Choroid plexus epithelial cell (primary cell): ENCODE measurements around the gene KRTAP10-1.

Source experiments
- DNase-seq: peaks from one replicate; pipeline ENCODE4 v3.0.0-alpha.2; 2010; ENCODE audit warnings: low read depth
- H3K4me3 ChIP-seq: 2 replicates; pipeline ENCODE4 v1.5.1; 2011; ENCODE audit warnings: low read depth, mild to moderate bottlenecking, control low read depth, low read length, moderate library complexity
- TF ChIP-seq, protein P1 (sequence below): conservative IDR thresholded peaks from 2 replicates; pipeline ENCODE4 v1.5.1; 2011; ENCODE audit warnings: low read depth, mild to moderate bottlenecking, control low read depth, inconsistent platforms, low read length, moderate library complexity

KRTAP10-1 gene

DNA sequence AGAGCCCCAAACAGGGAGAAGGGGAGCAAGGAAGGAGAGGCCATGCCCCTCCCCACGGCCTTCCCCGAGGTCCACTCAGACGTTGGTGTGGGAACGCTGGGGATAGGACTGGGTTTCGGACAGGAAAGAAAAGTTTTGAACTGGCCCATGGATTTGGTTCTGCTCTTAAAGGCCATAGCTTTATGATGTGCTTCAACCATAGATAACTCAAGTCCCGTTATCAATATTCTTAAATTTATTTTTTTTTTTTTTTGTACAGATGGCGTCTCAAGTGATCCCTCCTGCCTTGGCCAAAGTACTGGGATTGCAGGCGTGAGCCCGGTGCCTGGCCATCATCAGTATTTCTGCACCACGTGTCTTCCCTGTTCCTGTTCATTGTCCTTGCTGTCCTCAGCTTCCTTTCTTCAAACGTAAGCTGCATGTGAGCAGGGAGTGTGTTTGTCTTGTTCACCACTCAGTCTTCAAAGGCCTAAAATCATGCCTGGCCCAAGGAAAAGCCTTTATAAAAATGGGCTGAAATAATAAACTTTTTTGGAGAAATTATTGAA lies 820 bp upstream of the KRTAP10-1 start:
- TF ChIP-seq, protein P1, sequence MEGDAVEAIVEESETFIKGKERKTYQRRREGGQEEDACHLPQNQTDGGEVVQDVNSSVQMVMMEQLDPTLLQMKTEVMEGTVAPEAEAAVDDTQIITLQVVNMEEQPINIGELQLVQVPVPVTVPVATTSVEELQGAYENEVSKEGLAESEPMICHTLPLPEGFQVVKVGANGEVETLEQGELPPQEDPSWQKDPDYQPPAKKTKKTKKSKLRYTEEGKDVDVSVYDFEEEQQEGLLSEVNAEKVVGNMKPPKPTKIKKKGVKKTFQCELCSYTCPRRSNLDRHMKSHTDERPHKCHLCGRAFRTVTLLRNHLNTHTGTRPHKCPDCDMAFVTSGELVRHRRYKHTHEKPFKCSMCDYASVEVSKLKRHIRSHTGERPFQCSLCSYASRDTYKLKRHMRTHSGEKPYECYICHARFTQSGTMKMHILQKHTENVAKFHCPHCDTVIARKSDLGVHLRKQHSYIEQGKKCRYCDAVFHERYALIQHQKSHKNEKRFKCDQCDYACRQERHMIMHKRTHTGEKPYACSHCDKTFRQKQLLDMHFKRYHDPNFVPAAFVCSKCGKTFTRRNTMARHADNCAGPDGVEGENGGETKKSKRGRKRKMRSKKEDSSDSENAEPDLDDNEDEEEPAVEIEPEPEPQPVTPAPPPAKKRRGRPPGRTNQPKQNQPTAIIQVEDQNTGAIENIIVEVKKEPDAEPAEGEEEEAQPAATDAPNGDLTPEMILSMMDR = no peak
- H3K4me3 ChIP-seq = no peak overlapping the region

DNA sequence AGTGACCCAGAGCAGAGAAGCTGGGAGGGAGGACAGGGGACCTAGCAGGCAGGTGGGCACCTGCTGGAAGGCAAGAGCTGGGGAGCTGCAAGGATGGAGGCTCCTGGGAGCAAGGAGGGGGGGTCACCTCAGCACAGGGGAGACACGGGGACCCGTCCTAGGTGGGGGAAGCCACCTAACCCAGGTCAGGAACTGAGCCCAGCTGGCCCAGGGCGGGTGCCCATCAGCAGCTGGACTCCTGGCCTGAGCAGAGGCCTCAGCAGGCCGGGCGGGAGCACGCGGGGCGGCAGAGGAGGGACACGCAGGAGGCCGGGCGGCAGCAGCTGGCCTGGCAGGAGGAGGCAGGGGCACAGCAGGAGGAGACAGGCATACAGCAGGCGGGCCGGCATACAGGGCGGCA lies 949 bp downstream of the KRTAP10-1 start:
- DNase-seq = no peak
- H3K4me3 ChIP-seq = no peak overlapping the region
- TF ChIP-seq, protein P1 = no peak

More for the DNA sequence above, 820 bp upstream of the KRTAP10-1 start:
- DNase-seq = no peak

DNA sequence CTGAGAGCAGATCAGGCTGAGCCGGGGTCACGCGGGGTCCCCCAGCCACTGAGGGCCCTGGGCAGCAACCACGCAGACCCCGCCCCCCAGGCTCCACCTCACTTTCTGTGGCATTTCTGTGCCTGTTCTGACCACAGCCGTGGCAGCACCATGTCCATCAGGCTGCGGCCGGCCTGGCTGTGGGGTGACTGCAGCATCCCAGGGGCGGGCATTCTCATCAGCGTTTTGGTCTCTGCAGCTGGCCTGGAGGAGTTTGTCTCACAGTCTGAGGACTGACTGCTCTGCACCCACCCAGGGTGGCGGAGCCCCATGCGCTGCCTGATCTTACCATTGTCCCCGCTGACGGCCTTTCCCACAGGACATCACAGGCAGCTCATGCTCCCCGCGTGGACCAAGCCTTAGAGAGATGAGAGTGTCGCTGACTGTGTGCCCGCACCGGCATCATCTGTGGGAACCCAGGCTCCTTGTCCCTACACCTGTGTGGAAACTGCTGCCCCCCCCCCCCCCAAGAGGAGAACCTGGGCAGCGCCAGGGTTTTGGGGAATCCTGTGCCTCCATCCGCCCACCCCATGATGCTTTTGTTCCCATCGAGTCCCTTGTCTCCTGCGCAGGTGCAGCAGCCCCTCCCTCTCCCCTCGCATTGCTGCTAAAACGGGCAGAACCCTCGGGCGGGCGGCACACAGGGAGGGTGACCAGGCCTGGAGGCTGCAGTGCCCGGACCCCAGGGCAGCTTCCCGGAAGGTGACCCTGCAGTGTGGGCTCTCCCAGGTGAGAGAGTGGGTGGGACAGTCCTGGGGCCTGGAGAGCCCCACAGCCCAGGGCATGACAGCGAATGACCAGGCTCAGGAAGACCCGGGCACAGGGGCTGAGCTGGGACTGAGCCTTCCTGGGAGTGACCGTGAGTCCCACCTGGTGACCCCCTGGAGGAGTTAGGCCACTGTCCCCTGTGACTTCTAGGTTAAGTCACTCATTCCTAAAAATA lies 1.8 kb downstream of the KRTAP10-1 start:
- TF ChIP-seq, protein P1 = no peak
- no peak for DNase-seq
- H3K4me3 ChIP-seq = no peak overlapping the region

- TF ChIP-seq, protein P1 = no peak
- DNase-seq = no peak
- no peak overlapping the region for H3K4me3 ChIP-seq
Observed at GRCh38 chr21:44535963-44536362, 4.0 kb downstream of the KRTAP10-1 start.

DNA sequence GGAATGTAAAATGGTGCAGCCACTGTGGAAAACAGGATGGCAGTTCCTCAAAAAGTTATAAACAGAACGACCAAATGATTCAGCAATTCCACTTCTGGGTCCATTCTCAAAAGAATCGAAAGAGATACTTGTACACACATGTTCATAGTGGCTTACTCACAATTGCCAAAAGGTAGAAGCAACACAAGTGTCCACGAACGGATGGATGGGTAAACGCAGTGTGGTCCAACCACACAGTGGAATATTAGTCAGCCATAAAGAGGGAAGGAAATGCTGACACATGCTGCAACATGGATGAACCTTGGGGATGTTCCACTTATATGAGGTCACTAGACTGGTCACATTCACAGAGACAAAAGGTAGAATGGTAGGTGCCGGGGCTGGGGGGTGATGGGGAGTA lies 5.3 kb downstream of the KRTAP10-1 start:
- TF ChIP-seq, protein P1 = no peak
- no peak overlapping the region for H3K4me3 ChIP-seq
- DNase-seq = no peak

DNA sequence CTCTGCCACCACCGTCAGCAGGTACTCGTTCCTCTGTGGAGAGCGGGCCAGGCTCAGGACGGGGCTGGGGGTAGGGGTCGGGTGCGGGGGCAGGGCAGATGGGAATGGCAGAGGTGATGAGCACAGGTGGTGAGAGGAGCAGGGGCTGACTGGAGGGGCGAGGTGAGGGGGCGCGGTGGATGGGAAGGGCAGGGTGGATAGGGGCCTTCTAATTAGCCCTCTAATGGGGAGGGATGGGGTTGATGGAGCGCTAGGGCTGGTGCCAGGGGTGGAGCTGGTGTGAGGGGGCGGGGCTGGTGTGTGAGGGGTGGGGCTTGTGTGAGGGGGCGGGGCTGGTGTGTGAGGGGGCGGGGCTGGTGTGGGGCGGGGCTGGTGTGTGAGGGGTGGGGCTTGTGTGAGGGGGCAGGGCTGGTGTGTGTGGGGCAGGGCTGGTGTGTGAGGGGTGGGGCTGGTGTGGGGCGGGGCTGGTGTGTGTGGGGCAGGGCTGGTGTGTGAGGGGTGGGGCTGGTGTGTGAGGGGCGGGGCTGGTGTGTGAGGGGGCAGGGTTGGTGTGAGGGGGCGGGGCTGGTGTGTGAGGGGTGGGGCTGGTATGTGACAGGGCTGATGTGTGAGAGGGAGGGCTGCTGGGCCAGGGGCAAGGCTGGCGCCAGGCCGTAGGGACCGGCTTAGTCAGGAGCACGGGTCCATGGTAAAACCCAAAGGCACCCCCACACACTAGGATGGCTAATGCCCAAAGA lies 5.9 kb downstream of the KRTAP10-1 start:
- TF ChIP-seq, protein P1 = no peak
- no peak for DNase-seq

More for the DNA sequence above, 5.9 kb downstream of the KRTAP10-1 start:
- no peak overlapping the region for H3K4me3 ChIP-seq
